GM18508 (cell line): ENCODE results near the gene AGBL4.

Experiments used
- ATAC-seq: cut with Tn5 transposase; IDR thresholded peaks from one replicate; pipeline ENCODE4 v1.9.1; 2021; ENCODE audit warnings: moderate number of reproducible peaks; ENCODE audit not compliant: insufficient read depth, unreplicated experiment

AGBL4 gene

DNA sequence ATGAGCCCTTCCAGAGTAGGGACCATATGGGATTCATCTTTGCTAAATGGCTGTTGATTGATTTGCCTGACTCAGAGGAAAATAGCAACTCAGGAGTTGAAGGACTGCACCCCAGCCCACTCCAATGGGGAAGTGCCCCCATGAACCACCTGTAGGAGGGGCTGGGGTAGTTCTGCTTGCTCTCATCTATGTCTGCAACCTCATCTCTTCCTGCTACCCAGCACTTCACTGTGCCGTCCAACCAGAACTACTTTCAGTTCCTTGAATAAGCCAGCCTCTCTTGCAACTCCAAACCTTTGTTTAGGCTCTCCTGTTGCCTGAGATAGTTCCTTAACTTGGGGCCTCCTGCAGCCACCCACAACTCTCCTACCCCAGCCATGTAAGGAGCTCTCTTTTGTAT is 1273.6 kb downstream of the AGBL4 start:
- peak; percentile 74 for ATAC-seq

DNA sequence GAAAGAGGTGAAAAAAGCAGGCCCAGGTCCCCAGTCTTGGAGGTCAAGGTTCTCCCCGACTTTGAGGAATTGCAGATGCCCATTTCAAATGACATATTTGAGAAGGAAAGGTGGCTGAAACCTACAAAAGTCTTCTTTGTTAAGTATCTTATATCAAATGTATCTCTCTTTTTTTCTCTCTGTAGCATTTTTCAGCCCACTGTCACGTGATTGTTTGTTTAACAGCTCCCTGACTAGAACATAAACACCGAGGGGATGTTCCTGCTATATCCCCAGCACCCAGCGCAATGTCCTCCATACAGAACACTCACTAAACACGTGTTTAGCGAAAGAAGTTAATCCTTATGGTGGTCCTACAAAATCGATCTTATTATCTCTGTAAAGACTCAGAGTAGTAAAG is 1274.7 kb downstream of the AGBL4 start:
- ATAC-seq, result no peak

DNA sequence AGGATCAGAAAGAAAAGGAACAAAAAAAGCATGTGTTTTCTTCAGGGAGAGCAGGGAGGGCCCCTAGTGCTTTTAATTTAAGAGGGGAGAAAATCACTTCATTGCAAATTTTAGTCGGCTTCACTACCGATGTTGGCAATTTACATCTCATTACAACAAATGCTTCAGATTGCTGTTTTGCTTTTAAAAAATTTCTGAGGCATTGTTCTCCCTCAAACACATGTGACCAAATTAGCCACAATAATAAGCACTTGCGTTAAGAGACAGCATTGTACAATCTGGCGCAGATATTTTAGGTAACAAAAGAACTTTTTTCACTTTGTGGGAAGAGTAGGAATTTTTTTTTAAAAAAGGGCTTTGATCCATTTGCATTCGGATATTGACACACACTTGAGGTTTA is 1276.8 kb downstream of the AGBL4 start:
- ATAC-seq, result no peak

DNA sequence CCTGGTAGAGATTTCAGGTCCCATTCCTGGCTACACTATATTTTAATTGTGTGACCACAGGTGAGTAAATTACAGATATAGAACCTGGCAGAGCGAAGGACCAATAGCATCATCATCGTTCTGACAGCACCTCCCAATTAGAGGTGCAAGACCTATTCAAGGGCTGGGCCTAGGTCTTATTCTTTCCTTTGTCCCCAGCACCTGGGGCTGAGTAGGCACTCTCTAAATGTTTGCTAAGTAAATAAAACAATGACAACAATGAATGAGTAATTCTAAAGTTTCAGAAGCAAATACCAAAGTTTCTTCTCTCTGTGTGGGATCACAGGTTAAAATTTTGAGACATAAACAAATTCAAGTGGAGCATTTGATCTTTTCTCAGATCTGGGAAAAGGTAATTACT is 1279.7 kb downstream of the AGBL4 start:
- no peak for ATAC-seq

DNA sequence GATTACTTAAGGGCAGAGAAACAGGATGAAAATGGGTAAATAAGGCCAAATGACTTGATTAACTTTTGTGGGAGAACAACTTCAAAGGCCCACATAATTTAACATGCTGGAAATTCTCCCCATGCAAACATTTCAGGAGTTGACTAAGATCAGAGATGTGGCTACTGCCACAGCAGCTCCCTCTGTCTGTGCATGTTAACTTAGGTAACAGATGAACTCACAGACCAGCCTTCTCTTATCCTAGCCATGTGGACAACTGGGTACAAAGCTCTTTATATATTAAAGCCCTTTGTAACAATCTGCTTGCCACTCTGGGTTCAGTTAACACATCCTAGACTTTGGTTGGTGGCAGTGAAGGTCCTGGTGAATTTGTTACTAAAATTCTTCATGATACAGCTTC is 1280.3 kb downstream of the AGBL4 start:
- no peak for ATAC-seq

DNA sequence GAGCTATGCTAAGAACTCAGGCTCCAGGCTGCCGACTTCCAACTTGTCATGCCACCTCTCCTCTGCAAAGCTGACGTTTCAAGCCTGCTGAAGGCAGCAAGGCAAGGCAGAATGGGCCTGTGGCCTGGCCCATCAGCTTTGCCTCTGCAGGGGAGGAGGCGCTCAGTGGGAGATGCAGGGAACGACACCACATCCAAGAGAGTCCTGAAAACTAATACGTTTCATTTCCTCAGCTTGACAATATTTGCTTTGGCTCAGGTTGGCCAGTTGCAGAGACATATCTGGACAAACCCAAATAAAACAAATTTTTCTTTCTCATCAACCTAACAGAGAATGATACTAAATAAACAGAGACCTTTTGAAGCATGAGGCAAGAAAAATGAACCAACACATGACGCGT is 1282.4 kb downstream of the AGBL4 start:
- ATAC-seq, result no peak

DNA sequence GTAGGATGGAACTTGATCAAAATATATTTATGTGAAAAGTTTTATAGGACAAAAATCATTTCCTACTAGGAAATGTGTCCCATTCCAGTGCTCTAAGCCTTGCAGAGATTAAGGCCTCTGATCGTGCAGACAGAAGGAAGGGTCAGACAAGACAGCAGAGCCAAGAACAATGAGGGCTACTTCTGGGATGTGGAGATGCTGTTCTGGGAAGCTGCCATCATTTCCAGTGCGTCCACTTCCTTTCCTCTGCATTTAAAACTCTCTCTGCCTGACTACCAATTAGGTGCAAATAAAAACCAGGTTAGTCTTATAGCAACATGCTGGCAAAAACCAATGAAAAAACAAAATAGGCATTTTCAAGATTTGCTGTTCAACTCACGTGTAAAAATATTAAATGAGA is 1283.1 kb downstream of the AGBL4 start:
- no peak for ATAC-seq

DNA sequence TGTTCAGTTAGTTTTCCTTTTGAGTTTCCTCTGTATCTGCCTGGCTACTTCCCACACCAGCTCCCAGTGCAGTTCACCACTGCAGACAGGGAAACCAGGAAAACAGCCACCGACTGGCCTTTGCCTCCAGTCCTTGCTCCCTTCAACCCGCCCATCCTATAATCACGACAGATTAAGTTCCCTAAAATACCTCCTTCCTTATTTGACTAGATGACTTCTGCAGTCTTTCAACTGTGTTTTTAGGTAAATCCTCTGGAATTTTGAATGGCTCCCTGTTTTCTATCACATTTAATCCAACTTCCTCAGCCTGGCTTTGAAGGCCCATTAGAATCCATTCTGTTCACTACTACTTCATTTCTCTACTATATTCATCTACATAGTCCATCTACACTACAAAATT is 1284.7 kb downstream of the AGBL4 start:
- no peak for ATAC-seq

DNA sequence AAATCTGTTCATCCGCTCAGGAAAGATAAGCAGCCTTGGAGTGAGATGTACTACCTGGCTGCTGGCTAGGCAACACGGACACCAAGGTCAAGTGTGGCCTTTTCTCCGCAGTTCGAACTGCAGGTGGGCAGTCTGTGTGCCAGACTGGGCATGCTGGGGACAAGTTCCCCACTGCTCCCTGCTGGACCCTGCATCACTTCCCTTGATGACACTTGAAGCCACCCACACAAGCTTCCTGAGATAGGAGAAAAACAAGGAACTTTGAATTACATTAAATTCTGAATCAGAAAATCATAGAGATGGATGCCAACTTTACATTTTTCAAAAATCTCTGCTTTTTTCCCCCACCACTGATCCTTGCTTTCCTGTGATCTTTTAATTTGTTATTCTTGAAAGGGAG is 1285.4 kb downstream of the AGBL4 start:
- no peak for ATAC-seq

DNA sequence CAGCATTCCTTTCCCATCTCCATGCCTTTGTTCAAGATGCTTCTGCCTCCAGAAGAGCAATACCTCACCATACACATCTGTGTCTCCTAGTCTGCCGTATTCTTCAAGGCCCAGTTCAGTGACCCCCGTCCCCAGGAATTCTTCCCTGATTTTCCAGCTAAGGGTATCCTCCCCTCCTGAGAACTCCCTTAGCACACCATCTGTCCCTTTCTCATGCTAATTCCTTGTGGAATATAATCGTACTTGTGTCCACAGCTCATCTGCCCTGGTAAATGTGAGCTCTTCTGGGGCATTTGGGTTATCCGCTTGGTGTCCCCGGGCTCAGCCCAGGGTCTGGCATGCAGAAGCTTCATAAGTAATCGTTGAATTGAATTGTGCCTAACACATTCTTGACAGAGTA is 1288.0 kb downstream of the AGBL4 start:
- ATAC-seq, result no peak

DNA sequence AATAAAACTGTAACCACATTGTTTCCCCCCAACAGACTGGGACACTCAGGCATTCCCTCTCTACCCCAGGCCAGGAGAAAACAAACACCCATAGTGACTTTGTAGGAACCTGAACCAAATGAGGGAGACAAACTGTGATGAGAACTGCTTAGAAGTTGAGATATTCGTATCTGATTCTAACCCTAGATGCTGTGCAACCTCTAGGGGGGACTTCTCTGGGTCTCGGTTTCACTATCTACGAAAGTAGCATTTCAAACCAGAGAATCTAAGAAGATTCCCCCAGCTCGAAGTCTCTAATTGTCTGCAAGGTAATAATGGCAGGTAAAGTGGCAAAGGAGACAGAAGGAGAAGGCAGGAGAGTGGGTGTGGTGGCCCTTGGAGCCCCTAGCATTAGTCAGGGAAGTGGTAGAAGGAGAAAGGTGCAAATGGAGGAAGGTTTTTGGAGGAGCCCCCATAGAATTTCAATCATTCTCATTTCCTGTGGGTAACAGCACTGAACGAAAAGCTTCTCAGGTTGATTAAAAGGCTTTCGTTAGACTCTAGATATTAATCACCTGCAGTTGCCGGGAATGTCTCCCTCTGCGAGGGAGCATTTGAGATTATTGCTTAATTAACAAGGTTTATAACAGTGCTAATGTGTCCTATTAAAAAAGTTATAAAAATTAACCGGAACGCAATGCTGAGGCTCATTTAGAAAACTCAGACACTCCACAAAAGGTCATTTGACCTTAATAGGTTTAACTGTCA is 1293.4 kb downstream of the AGBL4 start:
- peak; percentile 62 for ATAC-seq

DNA sequence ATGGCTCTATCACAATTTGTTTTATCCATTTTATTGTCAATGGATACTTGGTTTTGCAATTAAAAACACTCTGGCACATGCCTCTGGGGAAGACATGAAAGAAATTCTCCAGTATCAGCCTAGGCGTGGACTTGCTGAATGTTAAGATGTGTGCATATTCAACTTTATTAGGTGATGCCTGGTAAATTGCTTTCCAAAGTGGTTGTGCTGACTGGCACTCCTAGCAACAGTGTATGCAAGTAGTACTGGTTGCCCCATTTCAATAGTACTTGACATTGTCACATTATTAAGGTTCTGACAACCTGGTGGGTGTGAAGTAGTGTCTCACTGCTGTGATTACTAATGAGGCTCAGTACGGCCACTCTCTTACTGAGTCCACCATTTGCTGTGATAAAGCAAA is 1295.2 kb downstream of the AGBL4 start:
- ATAC-seq, result no peak

DNA sequence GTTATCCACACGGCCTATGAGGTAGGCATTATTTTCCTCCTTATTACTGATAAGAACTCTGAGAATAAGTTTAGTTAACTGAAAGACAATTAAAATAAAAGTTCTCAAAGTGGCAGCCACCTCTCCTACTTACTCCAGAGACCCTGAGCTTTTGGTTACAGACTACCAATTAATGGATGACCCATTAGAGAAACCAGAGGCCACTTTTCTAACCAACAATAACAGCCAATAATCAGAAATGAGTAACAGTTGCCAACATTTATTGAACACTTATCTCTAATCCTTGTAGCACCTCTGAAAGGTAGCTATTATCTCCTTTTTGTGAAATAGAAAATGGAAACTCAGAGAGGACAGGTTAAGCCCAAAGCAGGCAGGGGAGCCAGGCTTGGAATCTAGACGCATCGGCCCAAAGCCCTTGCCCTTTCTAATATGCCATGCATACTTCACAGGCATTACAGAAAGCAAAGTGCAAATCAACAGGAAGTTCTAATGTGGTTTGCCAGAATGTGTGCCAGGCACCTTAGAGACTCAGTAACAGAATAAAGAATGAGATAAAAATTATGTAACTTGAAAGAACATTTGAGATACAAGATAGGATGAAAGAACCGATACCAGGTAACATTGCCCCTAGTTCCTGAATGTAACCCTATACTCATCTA is 1297.1 kb downstream of the AGBL4 start:
- ATAC-seq, result no peak

DNA sequence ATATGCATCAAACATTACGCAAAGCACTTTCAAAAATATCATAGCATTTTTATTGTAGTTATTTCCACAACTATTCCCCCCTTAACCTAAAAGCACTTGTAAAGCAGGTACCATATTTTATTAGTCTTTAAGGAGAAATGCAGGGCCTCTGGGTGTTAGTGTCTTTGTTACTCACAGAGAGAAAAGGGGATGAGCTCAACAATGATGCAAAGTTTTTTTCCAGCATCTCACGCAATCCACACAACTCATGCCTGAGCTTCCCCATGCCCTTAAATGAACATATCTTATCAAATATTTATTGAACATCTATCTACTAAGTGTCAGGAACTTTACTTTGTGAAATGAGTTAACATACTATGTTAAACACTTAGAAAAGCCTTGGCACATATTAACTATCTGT is 1297.6 kb downstream of the AGBL4 start:
- ATAC-seq, result no peak

DNA sequence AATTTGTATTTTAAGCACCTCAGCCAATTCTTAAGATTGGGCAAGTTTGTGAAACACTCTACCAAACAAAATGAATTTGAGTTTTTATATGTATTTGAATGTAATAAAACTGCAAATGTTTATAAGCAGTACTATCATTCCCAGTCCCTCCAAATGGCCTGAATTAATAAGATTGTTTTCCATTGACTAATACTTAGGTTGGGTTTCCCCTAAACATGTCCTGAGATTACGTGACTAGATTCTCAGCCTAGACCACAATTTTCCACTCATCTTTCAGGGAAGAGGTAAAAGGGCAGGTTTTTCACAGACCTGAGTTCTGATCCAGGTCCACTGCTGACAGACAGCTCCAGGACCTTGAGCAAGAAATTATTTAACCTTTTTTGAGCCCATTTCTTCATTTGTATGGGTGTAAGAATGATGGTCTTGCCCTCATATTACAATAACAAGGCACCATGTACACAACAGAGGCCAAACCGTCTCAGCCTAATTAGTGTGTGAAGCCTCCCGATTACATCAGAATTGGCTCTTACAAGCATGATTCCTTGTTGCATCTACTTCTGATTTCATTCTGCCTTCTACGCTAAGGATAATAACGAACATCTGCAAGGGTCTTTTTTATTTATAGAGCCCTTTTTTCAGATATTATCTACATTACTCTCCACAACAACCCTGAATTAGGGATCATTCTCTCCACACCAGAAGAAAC is 1298.3 kb downstream of the AGBL4 start:
- no peak for ATAC-seq

DNA sequence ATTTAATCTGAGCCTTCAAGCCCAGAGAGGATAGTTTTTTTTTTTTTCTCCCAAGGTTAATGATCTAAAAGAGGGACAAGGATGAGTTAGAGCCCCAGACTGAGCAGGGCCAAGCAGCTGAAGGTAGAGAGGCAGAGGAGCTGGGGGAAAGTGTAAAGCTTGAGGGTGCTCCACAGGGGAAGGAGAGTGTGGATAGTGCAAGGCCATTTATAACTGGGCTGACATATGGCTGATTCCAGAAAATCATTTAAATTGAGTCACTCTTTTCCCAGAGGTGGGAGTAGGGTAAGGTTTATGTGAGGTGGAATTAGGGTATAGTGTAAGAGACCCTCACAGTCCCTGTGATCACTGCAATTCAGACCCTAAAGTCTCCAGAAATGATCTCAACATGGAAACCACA is 1302.8 kb downstream of the AGBL4 start:
- ATAC-seq, result no peak

DNA sequence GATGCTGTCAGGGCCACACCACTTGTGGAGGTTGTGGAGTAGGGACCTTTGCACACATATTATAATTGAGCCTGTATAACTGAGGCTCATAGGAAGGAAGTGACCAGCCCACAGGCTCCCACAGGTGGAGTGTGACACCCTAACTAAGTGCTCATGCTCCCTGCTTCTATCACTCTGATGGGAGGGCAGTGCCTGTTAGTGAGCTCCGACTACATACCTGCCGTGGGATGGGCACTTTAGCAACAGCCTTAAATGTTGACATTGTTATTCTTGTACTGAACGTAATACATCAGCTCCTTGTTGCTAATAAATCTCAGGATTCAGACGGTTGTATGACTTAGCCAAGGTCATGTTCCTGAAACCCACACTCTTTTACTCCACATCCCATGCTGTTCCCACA is 1305.0 kb downstream of the AGBL4 start:
- no peak for ATAC-seq

DNA sequence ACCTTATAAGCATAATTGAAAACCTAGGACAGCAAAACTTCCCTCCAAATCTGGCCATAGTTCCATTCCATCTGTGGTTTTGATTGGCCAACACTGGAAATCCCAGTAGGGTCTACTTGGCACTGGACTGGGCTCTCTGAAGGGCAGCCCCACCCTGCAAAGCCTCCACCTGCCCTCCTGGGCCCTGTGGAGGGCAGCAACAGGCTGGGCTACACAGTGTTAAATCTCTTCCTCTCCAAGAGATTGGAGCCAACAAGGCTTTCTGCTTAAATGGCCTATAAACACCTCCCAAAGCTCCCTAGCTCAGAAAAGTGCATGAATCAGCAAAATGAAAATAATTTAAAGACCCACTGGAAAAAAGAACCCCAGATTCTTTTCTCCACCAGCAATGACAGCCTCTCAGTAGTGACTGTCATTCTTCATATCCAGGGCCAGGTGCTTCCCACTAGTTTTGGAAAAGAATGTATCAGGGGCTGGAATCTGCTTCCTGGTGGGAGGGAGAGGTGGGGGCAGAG is 1305.6 kb downstream of the AGBL4 start:
- ATAC-seq, result no peak

DNA sequence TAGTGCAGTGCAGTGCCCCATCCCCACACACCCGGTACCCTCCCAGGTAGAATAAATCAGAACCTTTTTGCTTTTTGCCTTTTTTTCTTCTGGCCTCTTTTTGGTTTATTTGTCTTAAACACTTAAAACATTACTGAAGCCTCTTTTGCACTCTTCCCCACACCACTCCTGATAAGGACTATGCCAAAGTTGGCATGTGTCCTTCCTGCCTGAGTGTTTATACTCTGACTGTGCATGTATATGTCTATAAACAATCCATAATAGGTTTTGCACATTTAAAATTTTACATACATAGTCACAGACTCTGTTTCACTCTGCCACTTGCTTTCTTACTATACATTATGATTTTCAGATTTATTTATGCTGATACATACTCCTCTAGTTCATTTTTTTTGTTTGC is 1306.7 kb downstream of the AGBL4 start:
- no peak for ATAC-seq

DNA sequence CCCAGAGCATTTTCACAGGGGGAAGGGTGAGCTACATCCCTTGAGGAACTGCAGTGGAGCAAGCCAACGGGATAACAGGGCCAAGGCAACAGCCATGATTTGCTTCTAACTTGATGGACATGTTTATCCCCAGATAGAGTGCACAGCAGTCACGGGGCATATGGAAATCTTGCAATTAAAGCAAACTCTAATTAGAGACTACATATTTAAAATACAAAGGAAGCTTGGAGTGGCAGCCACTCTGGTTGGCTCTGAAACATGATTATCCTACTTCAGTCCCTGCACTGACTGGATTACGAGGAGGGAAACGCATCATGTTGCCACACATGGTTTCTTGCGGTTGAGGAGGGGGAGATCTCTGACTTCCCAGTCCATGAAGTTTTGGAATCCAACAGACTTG is 1307.8 kb downstream of the AGBL4 start:
- ATAC-seq, result no peak

DNA sequence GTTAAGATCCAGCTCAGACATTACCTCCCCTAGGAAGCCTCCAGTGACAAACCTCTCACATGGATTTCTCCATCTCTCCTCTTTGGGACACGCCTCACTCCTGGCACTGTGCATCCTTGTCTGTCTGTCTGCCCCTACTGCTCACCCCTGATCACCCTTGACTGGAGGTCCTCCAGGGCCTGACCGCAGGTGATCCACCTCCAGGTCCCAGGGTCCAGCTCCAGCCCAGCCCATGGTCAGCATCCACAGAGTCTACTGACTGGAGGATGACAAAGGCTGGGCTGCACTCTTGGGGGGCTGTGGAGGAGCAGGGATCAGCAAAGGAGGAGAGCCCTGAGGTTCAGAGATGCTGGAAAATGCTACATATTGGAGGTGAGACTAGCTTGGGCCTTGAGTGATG is 1312.8 kb downstream of the AGBL4 start:
- ATAC-seq, result no peak
